Measurements from ENCODE around the gene HES1.

Gene HES1

DNA sequence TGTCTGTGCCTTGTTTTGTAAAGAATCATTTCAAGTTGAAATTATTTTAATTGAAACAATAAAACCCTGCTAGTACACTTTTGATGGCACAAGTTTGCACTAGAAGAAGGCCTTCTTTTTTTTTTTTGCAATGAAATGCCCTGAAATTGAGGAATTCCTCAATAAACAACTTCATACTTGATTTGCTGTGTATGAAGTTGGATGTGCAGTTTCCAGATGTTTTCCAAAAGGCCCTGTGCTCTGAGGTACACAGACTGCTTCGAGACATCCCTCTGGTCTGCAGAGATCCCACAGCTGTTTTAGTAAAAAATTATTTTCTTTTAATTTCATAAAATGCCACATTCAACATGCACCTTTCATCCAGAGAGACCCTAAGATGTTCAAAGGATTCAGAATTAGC, 48.9 kb downstream of the HES1 start:
- H3K4me3 ChIP-seq (ENCODE audit: low read depth in 1 of 2, low read length in 1 of 2), result no peak overlapping the region
- H3K27ac ChIP-seq, result no peak overlapping the region
- H3K36me3 ChIP-seq, result no peaks in the 10 kb centered on the region
- TF ChIP-seq, protein P1, sequence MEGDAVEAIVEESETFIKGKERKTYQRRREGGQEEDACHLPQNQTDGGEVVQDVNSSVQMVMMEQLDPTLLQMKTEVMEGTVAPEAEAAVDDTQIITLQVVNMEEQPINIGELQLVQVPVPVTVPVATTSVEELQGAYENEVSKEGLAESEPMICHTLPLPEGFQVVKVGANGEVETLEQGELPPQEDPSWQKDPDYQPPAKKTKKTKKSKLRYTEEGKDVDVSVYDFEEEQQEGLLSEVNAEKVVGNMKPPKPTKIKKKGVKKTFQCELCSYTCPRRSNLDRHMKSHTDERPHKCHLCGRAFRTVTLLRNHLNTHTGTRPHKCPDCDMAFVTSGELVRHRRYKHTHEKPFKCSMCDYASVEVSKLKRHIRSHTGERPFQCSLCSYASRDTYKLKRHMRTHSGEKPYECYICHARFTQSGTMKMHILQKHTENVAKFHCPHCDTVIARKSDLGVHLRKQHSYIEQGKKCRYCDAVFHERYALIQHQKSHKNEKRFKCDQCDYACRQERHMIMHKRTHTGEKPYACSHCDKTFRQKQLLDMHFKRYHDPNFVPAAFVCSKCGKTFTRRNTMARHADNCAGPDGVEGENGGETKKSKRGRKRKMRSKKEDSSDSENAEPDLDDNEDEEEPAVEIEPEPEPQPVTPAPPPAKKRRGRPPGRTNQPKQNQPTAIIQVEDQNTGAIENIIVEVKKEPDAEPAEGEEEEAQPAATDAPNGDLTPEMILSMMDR (IDR thresholded peaks at IDR 0.05), result no peak
- peaks cover 0 to 9% of the 10 kb centered on the region in 2 experiments for H3K4me1 ChIP-seq (ENCODE audit: control insufficient read depth in 1 of 2, insufficient read depth in 1 of 2, low read depth in 1 of 2, low read length in 1 of 2)
- H3K27me3 ChIP-seq, result no peaks in the 10 kb centered on the region
- no peaks in the 10 kb centered on the region for H3K9me3 ChIP-seq

DNA sequence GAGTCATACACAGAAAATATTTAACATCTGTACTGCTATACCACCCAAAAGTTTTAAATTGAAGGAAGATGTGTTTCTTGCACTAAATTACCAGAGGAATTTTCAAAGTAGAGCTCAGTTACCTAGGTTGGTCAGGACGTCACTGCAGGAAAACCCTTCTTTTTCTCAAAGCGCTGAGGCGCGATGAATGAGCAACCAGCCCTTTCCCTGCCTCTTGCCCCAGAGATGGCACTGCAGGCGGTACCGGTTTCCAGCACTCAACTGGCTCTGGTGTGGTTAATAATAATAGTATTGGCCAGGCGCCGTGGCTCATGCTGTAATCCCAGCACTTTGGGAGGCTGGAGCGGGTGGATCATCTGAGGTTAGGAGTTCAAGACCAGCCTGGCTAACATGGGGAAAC, 49.3 kb downstream of the HES1 start:
- no peaks in the 10 kb centered on the region for H3K9me3 ChIP-seq
- TF ChIP-seq, protein P1 (IDR thresholded peaks at IDR 0.05), result no peak
- H3K27me3 ChIP-seq, result no peaks in the 10 kb centered on the region
- no peak overlapping the region for H3K27ac ChIP-seq
- peaks cover 0 to 9% of the 10 kb centered on the region in 2 experiments for H3K4me1 ChIP-seq (ENCODE audit: control insufficient read depth in 1 of 2, insufficient read depth in 1 of 2, low read depth in 1 of 2, low read length in 1 of 2)
- H3K4me3 ChIP-seq (ENCODE audit: low read depth in 1 of 2, low read length in 1 of 2), result no peak overlapping the region
- H3K36me3 ChIP-seq, result no peaks in the 10 kb centered on the region

DNA sequence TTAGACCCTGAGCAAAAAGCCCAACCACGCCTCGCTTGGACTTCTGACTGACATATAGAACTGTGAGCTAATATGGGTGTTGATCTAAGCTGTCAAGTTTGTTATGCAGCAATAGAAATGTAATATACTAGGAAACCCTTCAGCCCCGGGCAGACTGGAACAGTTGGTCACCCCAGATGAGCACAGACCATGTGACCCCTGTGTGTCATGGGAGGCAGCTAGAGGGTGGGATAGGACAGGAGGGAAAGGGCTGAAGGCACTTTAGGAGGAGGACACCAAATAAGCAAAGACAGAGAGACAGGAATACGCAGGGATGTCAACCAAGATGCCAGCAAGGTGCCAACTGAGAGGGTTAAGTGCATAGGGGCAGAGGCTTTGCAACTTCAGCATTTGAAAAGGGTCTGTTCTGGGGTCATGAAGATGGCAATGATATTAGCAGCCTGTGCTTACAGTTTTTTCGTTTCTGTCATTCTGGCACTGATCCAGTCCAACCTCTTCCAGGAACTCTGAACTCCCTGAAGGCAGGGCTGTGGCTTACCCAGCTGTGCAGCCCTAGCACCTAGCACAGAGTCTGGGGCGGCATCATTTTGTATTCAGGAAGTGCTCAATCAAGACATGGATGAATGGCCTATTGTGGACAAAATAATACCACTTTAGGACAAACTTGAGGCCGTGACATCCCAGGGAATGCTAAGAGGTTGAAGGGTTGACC, 51.4 kb downstream of the HES1 start:
- H3K36me3 ChIP-seq, result no peaks in the 10 kb centered on the region

More for the DNA sequence above, 51.4 kb downstream of the HES1 start:
- Histone ChIP-seq H3K27me3 (no peaks in the 10 kb centered on the region), H3K27ac (no peak overlapping the region), H3K9me3 (no peaks in the 10 kb centered on the region), H3K4me3 (ENCODE audit: low read depth in 1 of 2, low read length in 1 of 2) (no peak overlapping the region), H3K4me1 (ENCODE audit: control insufficient read depth in 1 of 2, insufficient read depth in 1 of 2, low read depth in 1 of 2, low read length in 1 of 2) (peaks cover 0 to 1% of the 10 kb centered on the region in 2 experiments)
- TF ChIP-seq, protein P1 (IDR thresholded peaks at IDR 0.05), result no peak

All from neutrophil (primary cell).